HL-60 (cell line): ENCODE measurements around the gene CNNM3.

ENCODE experiments used
- DNase-seq, 2 experiments: peaks; one replicate each; pipeline ENCODE4 v3.0.0-alpha.2; 2010 to 2020; ENCODE audit warnings: low read depth in 1 of 2, low spot score in 1 of 2
- H3K27ac ChIP-seq: fragments of 250-450 bp; sonication (Bioruptor Pico); replicated peaks from 2 replicates; pipeline ENCODE4 v1.5.1; 2020; ENCODE audit warnings: mild to moderate bottlenecking, moderate library complexity
- H3K27me3 ChIP-seq: fragments of 250-450 bp; sonication (Bioruptor Pico); 2 replicates; pipeline ENCODE4 v1.5.1; 2021; ENCODE audit warnings: mild to moderate bottlenecking, moderate library complexity; ENCODE audit not compliant: insufficient read depth, poor library complexity, severe bottlenecking
- H3K4me3 ChIP-seq: replicated peaks from 2 replicates; pipeline ENCODE4 v1.5.1; 2011; ENCODE audit warnings: mild to moderate bottlenecking, control low read depth, low read length; ENCODE audit not compliant: insufficient read depth
- CTCF ChIP-seq: IDR thresholded peaks from one replicate; pipeline ENCODE4 v1.5.1; 2011; ENCODE audit warnings: low read length, control low read depth, inconsistent platforms; ENCODE audit not compliant: insufficient read depth
- GABPA ChIP-seq: IDR thresholded peaks from 2 replicates; pipeline ENCODE4 v1.6.1; 2012; ENCODE audit warnings: low read depth
- POLR2AphosphoS5 ChIP-seq: IDR thresholded peaks from 2 replicates; pipeline ENCODE4 v1.6.1; 2012; ENCODE audit warnings: low read depth
- REST ChIP-seq: IDR thresholded peaks from 2 replicates; pipeline ENCODE4 v1.6.1; 2012; ENCODE audit warnings: low read depth; ENCODE audit not compliant: insufficient replicate concordance
- SPI1 ChIP-seq: IDR thresholded peaks from 2 replicates; pipeline ENCODE4 v1.6.1; 2012; ENCODE audit warnings: low read depth, mild to moderate bottlenecking, borderline replicate concordance

CNNM3 gene

GRCh38 chr2:96806468-96807126 lies 9.5 kb upstream of the CNNM3 start:
- Histone ChIP-seq H3K4me3 (no peak overlapping the region), H3K27ac (no peak overlapping the region), H3K27me3 (no peaks in the 10 kb centered on the region)
- no peak for DNase-seq
- TF ChIP-seq GABPA, result no peak
- TF ChIP-seq REST, result no peak
- no peak for TF ChIP-seq POLR2AphosphoS5
- TF ChIP-seq CTCF, result no peak
- no peak for TF ChIP-seq SPI1

- Histone ChIP-seq H3K27me3 (no peaks in the 10 kb centered on the region), H3K27ac (no peak overlapping the region), H3K4me3 (no peak overlapping the region)
- TF ChIP-seq REST (no peak), SPI1 (no peak), CTCF (no peak), POLR2AphosphoS5 (no peak), GABPA (no peak)
- no peak for DNase-seq
Observed at GRCh38 chr2:96807127-96807471, 9.0 kb upstream of the CNNM3 start.

- no peak for DNase-seq
- no peak overlapping the region for H3K27ac ChIP-seq
- TF ChIP-seq REST (no peak), GABPA (no peak), SPI1 (no peak), POLR2AphosphoS5 (no peak), CTCF (no peak)
- H3K4me3 ChIP-seq, result no peak overlapping the region
- H3K27me3 ChIP-seq, result no peaks in the 10 kb centered on the region
Observed at GRCh38 chr2:96808176-96808837, 7.8 kb upstream of the CNNM3 start.
